Measurements from ENCODE around the gene ELFN2.
A peak's percentile ranks its signal among the peaks of the same experiment; 100 is the strongest.

ELFN2 gene

DNA sequence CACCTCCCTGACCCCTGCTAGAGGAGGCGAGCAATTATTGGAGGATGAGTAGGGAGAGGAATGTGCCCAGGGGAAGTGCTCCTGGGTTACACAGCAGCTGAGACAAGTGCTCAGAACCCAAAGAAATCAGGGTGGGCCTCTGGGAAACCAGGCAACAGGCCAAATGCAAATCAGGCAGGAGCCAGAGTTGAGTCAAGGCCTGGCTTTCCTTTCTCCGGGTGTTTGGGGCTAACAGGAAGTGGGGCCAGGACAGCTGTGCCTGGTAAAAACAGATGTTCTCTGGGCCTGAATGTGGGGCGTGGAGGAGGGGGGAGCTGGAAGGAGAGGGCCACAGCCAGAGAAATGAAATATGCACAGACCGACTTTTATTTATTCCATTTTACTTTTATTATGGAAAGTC is 36.9 kb upstream of the ELFN2 start:
- TF ChIP-seq JUND (IDR thresholded peaks at IDR 0.05; ENCODE audit: low read depth): no peak
- no peak for DNase-seq (ENCODE audit: low read depth in 1 of 2, low spot score in 1 of 2)
- in situ Hi-C loops (cut with HindIII; ENCODE audit: low pct_unique_long_range_greater_than_20kb, low sequenced_read_pairs): no loop called here

DNA sequence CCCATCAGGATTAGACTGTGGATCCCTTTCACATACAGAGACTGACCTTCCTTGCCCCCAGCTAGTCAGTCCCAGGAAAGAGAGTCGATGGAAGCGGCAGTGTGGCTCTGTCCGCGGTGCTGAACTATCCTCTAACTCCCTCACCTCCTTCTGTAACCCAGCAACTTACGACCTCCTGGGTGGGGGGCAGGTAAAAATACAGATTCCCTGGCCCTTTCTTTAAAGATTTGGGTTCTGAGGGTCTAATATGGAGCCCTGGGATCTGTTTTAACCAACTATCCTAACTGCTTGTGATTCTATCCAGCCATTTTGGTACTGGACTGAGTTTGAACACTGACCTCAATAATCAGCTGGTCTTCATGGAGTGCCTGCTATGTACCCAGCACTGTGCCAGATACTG is 35.7 kb upstream of the ELFN2 start:
- DNase-seq (ENCODE audit: low read depth in 1 of 2, low spot score in 1 of 2): peak in 1 of 2 experiments; percentile 60
- TF ChIP-seq JUND (IDR thresholded peaks at IDR 0.05; ENCODE audit: low read depth): no peak
- in situ Hi-C loops (cut with HindIII; ENCODE audit: low pct_unique_long_range_greater_than_20kb, low sequenced_read_pairs): no loop called here

DNA sequence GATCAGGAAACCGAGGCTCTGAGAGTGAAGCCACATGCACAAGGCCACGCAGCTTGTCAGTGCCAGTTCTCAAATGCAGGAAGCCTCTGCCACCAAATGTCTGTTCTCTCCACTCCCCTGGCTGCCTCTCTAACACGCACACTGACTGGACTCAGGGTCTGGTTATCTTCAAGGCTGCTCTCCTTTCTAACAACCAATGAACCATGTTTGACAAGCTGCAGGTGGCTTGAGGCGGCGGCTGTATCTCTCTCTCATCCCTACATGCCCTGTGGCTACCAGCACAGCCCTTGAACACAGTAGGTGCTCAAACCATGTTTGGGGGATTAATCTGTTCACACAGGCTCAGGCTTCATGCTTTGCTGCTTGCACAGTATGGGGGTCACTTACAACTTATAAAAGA is 35.2 kb upstream of the ELFN2 start:
- TF ChIP-seq JUND (IDR thresholded peaks at IDR 0.05; ENCODE audit: low read depth): no peak
- DNase-seq (ENCODE audit: low read depth in 1 of 2, low spot score in 1 of 2): no peak

DNA sequence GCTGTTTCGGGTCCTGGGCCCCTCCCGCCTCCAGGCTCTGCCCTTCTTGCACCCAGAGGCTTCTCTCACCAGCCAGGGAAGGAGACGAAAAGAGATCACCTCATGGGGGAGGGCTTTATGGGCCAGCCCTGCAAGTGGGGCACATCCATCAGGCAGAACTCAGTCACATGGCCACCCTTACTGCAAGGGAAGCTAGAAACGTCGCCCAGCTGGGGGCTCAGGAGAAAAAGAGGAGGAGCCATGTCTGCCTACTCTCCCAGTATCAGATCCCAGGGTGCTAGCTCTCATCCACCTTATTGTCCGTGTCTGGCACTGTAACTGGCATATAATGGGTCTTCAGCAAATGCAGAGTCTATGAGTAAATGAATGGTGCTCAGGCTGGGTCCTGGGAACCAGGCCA is 34.7 kb upstream of the ELFN2 start:
- DNase-seq (ENCODE audit: low read depth in 1 of 2, low spot score in 1 of 2): no peak
- no peak for TF ChIP-seq JUND (IDR thresholded peaks at IDR 0.05; ENCODE audit: low read depth)
- in situ Hi-C loops (cut with HindIII; ENCODE audit: low pct_unique_long_range_greater_than_20kb, low sequenced_read_pairs): no loop called here

More for the DNA sequence above, 35.2 kb upstream of the ELFN2 start:
- in situ Hi-C loops (cut with HindIII; ENCODE audit: low pct_unique_long_range_greater_than_20kb, low sequenced_read_pairs): no loop called here

DNA sequence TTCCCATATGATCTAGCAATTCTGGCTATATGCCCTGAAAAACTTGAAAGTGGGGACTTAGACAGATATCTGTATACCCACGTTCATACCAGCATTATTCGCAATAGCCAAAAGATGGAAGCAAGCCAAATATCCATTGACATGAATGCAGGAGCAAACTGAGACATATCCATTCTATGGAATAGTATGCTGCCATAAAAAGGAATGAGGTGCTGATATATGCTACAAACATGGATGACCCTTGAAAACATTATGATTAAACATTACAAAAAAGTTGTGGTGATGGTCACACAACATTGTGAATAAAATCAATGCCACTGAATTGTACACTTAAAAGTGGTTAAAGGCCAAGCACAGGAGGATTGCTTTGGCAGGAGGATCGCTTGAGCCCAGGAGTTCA is 33.4 kb upstream of the ELFN2 start:
- in situ Hi-C loops (cut with HindIII; ENCODE audit: low pct_unique_long_range_greater_than_20kb, low sequenced_read_pairs): no loop called here
- DNase-seq (ENCODE audit: low read depth in 1 of 2, low spot score in 1 of 2): no peak
- no peak for TF ChIP-seq JUND (IDR thresholded peaks at IDR 0.05; ENCODE audit: low read depth)

DNA sequence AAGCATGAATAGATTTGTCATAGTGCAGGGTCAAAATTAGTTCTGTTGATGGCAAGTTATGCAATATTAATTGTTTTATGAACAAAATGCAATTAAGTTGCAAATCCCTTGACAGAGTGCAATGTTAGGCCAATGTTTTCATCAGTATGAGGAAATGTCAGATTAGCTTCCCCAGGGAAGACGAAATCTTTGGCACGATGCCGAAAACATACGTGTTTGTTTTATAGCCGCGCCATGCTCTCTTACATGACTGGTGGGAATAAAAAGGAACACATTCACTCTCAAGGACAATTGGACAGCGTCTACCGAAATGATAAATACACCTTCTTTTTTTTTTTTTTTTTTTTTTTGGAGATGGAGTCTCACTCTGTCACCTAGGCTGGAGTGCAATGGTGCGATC is 31.9 kb upstream of the ELFN2 start:
- in situ Hi-C loops (cut with HindIII; ENCODE audit: low pct_unique_long_range_greater_than_20kb, low sequenced_read_pairs): no loop called here
- no peak for TF ChIP-seq JUND (IDR thresholded peaks at IDR 0.05; ENCODE audit: low read depth)

DNA sequence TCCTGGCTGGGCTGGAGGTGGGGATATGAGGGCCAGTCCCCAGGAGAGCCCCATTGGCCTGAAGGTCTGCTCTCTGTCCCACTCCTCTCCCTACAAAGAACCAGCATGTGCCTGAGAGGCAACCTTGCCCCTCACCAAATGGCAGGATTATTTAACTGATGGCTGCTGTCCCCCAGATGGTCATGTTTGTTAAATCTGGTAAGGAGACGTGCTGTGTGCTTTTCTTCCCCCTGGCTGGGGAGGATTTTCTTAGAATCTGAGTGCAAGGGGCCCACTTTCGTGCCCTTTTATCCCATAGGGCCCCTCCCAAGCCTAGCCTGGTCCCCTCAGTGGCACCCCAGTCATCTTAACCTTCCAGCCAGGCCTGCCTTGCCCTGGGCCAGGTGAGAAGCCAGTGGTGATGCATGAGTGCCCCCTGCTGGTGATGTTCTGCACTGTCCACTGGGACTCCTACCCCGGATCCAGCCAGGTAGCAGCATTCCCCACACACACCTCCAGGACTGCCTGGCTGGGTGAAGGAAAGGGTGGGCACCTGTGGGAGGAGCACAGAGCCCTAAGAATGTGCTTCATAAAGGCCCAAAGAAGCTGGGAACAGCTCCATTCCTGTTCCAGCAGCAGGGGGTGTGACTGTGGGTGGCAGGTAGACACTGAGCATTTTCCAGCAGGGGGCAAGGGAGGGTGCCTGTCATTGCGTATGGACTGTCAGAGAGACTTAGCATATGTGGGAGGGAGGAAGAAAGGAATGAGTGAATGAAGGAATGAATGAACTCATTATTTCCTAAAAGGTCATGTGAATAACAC is 30.0 kb upstream of the ELFN2 start:
- no peak for TF ChIP-seq JUND (IDR thresholded peaks at IDR 0.05; ENCODE audit: low read depth)
- in situ Hi-C loops (cut with HindIII; ENCODE audit: low pct_unique_long_range_greater_than_20kb, low sequenced_read_pairs): no loop called here
- peak; percentile 48 to 74 for DNase-seq (ENCODE audit: low read depth in 1 of 2, low spot score in 1 of 2)

More for the DNA sequence above, 31.9 kb upstream of the ELFN2 start:
- DNase-seq (ENCODE audit: low read depth in 1 of 2, low spot score in 1 of 2): no peak

DNA sequence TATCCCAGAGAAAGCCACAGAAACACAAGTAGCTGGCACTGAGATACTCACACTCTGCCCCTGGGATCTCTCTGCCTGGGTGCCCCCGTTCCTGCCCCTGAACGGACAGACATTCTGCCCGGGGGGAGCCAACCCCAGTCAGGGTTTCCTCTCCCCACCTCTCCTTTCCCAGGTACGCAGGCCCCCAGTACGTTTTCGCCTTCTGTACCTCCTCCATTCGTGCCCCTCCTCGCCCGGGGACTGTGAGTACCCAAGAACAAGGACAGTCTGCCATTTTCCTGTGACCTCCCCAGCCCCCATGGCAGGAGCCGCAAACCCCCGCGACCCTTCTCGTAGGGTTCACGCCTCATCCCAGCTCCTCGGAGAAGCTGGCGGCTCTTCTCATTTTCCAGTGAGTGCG is 29.1 kb upstream of the ELFN2 start:
- TF ChIP-seq JUND (IDR thresholded peaks at IDR 0.05; ENCODE audit: low read depth): no peak
- no peak for DNase-seq (ENCODE audit: low read depth in 1 of 2, low spot score in 1 of 2)
- in situ Hi-C loops (cut with HindIII; ENCODE audit: low pct_unique_long_range_greater_than_20kb, low sequenced_read_pairs): no loop called here

DNA sequence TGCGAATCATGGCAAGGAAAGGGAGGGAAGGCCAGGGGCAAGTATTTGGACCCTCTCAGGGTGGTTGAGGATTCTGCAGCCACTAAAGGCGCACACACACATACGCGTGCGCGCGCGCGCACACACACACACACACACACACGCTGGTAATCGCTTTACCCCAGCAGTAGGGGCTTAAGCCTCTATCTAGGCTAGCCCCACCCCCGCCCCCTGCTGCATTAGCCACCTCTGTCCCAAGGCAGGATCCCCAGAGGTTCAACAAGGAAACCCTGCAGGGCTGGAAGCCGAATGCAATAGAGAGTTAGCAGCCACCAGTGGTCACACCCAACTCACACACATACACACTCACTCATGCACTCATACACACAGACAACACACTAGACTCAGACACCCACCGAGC is 28.6 kb upstream of the ELFN2 start:
- no peak for TF ChIP-seq JUND (IDR thresholded peaks at IDR 0.05; ENCODE audit: low read depth)
- in situ Hi-C loops (cut with HindIII; ENCODE audit: low pct_unique_long_range_greater_than_20kb, low sequenced_read_pairs): no loop called here
- DNase-seq (ENCODE audit: low read depth in 1 of 2, low spot score in 1 of 2): no peak

DNA sequence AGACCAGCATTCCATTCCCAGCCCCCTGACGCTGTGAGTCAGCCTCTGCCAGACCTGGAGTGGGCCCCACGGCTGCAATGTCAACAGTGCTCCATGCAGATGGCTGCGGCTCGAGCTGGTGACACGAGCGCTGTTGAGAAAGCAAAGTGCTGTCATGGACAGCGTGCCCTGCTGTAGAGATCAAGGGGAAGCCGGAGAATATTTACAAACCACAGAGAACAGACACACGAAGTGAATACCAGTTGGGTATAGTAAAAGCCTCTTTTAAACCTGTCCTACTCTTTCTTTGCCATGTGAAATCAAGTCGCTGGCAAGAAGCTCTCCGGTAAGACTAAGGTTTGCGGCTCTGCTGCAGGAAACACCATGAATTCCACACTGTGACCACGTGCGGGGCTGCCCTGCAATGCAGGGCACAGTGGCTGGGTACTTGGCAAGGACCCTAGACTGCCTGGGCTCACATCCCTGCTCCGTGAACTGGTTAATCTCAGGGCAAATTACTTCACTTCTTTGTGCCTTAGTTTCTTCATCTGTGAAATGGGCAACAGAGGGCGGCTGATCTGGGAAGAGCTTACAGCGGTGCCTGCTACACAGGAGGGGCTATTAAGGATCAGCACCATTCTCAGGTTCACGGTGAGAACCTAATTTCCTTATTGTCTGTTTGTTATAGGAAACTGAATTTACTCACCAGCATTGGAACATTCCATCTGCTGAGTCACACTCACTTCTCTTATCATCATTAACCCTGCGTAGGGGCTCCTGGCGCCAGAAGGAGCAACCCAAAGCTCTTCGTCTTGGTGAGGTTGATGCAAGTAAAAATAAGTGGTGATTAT is 27.8 kb upstream of the ELFN2 start:
- DNase-seq (ENCODE audit: low read depth in 1 of 2, low spot score in 1 of 2): no peak
- in situ Hi-C loops (cut with HindIII; ENCODE audit: low pct_unique_long_range_greater_than_20kb, low sequenced_read_pairs): no loop called here
- no peak for TF ChIP-seq JUND (IDR thresholded peaks at IDR 0.05; ENCODE audit: low read depth)

DNA sequence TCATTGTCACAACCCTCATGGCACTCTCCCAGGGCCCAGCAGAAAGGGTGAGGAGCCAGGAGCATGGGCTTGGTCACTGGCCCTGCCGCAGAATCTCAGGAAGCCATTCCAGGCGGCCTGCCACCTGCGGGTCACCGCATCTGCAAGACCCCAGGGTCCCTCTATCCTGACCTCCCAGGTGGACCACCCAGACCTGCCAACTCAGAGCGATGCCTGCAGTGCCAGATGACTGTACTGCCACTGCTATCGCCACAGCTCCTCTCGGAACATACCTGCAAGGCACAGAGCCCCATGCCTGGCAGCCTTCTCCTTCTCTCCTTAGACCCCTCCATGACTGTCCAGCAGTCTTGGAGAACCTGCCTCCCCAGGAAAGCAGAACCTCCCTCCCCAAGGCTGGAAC is 26.4 kb upstream of the ELFN2 start:
- DNase-seq (ENCODE audit: low read depth in 1 of 2, low spot score in 1 of 2): no peak
- in situ Hi-C loops (cut with HindIII; ENCODE audit: low pct_unique_long_range_greater_than_20kb, low sequenced_read_pairs): no loop called here
- TF ChIP-seq JUND (IDR thresholded peaks at IDR 0.05; ENCODE audit: low read depth): no peak

DNA sequence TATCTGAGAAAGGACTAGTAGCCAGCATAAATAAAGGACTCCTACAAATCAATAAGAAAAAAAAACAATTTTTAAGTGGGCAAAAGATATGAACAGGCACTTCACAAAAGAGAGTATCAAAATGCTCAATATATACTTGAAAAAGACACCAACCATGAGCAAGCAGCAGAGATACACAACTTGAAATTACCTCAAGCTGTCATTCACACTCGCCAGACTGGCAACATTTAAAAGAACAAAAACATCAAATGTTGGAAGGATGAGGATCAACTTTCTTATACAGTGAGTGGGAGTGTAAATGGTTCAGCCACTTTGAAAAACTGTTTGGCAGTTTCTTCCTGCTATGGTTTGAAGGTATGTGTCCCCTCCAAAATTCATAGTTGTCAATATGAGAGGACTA is 23.9 kb upstream of the ELFN2 start:
- in situ Hi-C loops (cut with HindIII; ENCODE audit: low pct_unique_long_range_greater_than_20kb, low sequenced_read_pairs): no loop called here
- TF ChIP-seq JUND (IDR thresholded peaks at IDR 0.05; ENCODE audit: low read depth): no peak
- no peak for DNase-seq (ENCODE audit: low read depth in 1 of 2, low spot score in 1 of 2)

DNA sequence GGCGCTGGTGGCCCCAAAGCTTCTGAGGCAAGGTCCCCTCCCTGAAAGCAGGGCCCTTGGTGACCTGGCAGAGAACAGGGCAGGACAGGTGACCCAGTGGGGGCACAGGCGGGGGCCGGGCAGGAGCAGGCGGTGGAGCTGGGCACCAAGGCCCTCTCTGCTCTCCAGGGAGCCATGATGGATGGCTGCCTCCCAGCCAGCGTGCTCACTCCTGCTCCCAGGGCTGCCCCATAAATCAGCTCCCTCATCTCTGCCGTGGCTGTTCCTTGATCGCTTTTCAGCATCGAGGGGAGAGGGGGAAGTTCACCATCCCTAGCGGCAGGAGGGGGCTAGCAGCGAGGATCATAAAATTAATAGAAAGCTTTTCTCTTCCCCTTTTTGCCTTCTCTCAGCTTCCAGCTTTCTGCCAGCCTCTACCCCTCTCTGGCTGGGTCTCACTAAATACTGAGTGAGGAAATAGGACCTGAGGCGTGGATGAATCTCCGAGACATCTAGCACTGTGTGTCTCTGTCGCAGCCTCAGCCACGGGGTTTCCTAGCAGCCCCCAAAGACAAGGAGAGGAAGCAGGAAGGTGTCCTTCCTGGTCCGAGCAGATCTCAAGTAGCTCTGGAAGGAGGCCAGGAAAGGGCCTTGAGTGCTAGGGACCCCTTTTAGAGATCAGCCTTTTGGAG is 22.2 kb upstream of the ELFN2 start:
- in situ Hi-C loops (cut with HindIII; ENCODE audit: low pct_unique_long_range_greater_than_20kb, low sequenced_read_pairs): no loop called here
- DNase-seq (ENCODE audit: low read depth in 1 of 2, low spot score in 1 of 2): no peak
- TF ChIP-seq JUND (IDR thresholded peaks at IDR 0.05; ENCODE audit: low read depth): no peak

Measured in T47D (cell line).